ENCODE measurements around the gene NTSR2. TPM values are rescaled to one million over a fixed set of nuclear protein-coding genes. Genes with fewer than 3 reads are reported as not detected.

The NTSR2 gene
- total and polyA plus RNA-seq, 10 of the 15 experiments (the other 5 are each of a cell fraction or from before 2014, with no cell fraction given): not detected

DNA sequence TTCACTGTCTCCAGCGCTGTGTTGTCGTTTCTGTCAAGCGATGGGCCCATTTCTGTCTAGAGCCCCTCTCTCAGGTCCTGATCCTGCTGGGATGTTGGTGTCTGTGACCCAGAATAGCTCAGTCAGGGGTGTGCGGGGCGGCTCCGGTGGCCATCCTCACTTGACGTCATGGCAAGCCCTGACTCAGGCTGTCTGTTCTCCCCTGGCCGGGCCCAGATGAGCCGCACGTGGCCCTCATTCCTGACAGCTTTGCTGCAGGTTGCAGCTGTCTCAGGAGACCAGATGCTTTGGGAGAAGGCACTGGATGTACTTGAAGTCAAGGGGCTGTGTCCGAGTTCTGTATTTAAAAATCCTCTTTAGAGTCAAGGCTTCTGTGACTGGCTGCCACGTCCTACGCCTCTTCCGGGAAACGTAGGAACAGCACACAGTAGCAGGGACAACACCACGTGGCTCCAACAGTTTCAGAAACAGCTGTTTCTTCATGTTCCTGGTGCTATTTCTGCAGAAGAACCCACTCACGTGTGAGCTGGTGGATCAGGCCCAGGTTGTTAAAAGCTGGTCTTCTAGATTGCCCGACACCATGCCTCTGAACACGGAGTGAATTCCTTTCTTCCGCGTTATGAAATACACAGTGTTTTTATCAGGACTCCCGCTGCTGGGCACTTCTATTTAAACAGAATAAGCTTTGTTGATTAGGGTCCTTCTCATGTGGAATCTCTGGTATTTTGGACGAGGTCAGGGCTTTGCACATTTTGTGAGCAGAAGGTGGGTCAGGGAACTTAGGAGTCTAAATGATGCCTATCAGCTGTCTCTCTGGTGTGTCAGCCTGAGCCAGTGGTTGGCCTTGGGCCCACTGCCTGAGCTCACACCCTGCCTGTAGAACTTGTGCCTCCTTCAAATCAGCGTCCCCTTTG, 28.3 kb upstream of the NTSR2 start:
- POLR2A ChIA-PET: interaction anchor here (0.7 kb wide), 1 partner anchor 110 kb away, joined by 3 read pairs; no protein-coding TSS in a partner anchor
- peaks cover 0 to 4% of the 10 kb centered on the region in 2 experiments; a peak in 1 of 4 replicates for H3K27me3 ChIP-seq (replicated peaks in 1 of 2; ENCODE audit: control insufficient read depth in 2 of 2, insufficient read depth in 2 of 2, low read length in 1 of 2)
- FAIRE-seq: no peak
- intact Hi-C loops (cut with micrococcal nuclease; ENCODE audit: unreplicated experiment) (loop anchor here (10.0 kb wide), 1 partner anchor 1307 kb away; no protein-coding TSS in a partner anchor), in situ Hi-C loops (cut with MboI) (no loop called here)
- no peak overlapping the region for H2AFZ ChIP-seq (ENCODE audit: control insufficient read depth, low read depth, low read length)
- H3K36me3 ChIP-seq (ENCODE audit: control insufficient read depth in 2 of 2, insufficient read depth in 2 of 2, low read length in 1 of 2): no peaks in the 10 kb centered on the region; a peak in 1 of 4 replicates
- 43% methylated on average over 24 of the region's 24 CpGs for WGBS (ENCODE audit: insufficient coverage, insufficient replicate concordance, low lambda C conversion rate, missing lambda C conversion rate)
- RAD21 ChIA-PET (ENCODE audit: unreplicated experiment): interaction anchor here (1.0 kb wide), 1 partner anchor 46 kb away, joined by 5 read pairs; no protein-coding TSS in a partner anchor
- no peak overlapping the region for H3K9ac ChIP-seq (ENCODE audit: control insufficient read depth, insufficient read depth, low read length)
- DNase-seq (ENCODE audit: low read depth, low spot score): no peak
- no peak overlapping the region for H3K4me3 ChIP-seq
- CTCF ChIA-PET: interaction anchor here (0.6 to 16.6 kb wide), 8 partner anchors 9 to 83 kb away, joined by 3 to 353 read pairs (median 6); partner anchors contain the start of gene LPIN1
- no peak overlapping the region for H3K27ac ChIP-seq (ENCODE audit: control insufficient read depth, insufficient read depth)
- H4K20me1 ChIP-seq (ENCODE audit: control insufficient read depth, insufficient read depth): no peaks in the 10 kb centered on the region
- H3K9me3 ChIP-seq (replicated peaks; ENCODE audit: control insufficient read depth, insufficient read depth, low read length): no peaks in the 10 kb centered on the region
- TF ChIP-seq ASH2L (IDR thresholded peaks at IDR 0.05; ENCODE audit: borderline replicate concordance, low read depth) (no peak), ZNF207 (IDR thresholded peaks at IDR 0.05; ENCODE audit: borderline replicate concordance) (no peak), IRF3 (IDR thresholded peaks at IDR 0.05) (no peak), WRNIP1 (IDR thresholded peaks at IDR 0.05; ENCODE audit: borderline replicate concordance, low read depth, low read length) (no peak), RFX5 (IDR thresholded peaks at IDR 0.05; ENCODE audit: low read depth, low read length) (no peak), YY1 (IDR thresholded peaks at IDR 0.05; ENCODE audit: low read depth, low read length) (no peak), FOXM1 (IDR thresholded peaks at IDR 0.05; ENCODE audit: low read depth, low read length) (no peak)
- TF ChIP-seq, protein P1, sequence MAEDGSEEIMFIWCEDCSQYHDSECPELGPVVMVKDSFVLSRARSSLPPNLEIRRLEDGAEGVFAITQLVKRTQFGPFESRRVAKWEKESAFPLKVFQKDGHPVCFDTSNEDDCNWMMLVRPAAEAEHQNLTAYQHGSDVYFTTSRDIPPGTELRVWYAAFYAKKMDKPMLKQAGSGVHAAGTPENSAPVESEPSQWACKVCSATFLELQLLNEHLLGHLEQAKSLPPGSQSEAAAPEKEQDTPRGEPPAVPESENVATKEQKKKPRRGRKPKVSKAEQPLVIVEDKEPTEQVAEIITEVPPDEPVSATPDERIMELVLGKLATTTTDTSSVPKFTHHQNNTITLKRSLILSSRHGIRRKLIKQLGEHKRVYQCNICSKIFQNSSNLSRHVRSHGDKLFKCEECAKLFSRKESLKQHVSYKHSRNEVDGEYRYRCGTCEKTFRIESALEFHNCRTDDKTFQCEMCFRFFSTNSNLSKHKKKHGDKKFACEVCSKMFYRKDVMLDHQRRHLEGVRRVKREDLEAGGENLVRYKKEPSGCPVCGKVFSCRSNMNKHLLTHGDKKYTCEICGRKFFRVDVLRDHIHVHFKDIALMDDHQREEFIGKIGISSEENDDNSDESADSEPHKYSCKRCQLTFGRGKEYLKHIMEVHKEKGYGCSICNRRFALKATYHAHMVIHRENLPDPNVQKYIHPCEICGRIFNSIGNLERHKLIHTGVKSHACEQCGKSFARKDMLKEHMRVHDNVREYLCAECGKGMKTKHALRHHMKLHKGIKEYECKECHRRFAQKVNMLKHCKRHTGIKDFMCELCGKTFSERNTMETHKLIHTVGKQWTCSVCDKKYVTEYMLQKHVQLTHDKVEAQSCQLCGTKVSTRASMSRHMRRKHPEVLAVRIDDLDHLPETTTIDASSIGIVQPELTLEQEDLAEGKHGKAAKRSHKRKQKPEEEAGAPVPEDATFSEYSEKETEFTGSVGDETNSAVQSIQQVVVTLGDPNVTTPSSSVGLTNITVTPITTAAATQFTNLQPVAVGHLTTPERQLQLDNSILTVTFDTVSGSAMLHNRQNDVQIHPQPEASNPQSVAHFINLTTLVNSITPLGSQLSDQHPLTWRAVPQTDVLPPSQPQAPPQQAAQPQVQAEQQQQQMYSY (CRISPR knock-in tag; IDR thresholded peaks at IDR 0.05): no peak
- no peak overlapping the region for H3K4me2 ChIP-seq (ENCODE audit: control insufficient read depth, insufficient read depth)
- no TSS peak for BruUV-seq (replicated peaks)
- ATAC-seq: no peak
- no peaks in the 10 kb centered on the region for H3K4me1 ChIP-seq (ENCODE audit: control insufficient read depth, insufficient read depth, low read length)
- SMC1A ChIA-PET (ENCODE audit: uncharacterized antibody, unreplicated experiment): interaction anchor here (1.2 to 2.1 kb wide), 4 partner anchors 8 to 81 kb away, joined by 3 to 6 read pairs (median 4); no protein-coding TSS in a partner anchor
- H3K79me2 ChIP-seq (ENCODE audit: control insufficient read depth, insufficient read depth, low read length): no peaks in the 10 kb centered on the region
